Prostate gland (tissue), 2 donors: ENCODE results near the gene KMT2C.
"Not testable (repeated sequence)": the region's sequence is repeated elsewhere in the genome, so short reads cannot be mapped to it uniquely, and the experiment has no call there.

ENCODE experiments used
- POLR2A ChIP-seq: fragments of 450-650 bp; IDR thresholded peaks from one replicate; pipeline ENCODE4 v1.6.1; 2016; ENCODE audit warnings: antibody characterized with exemption, mild to moderate bottlenecking
- POLR2AphosphoS5 ChIP-seq: sonication (generic); formaldehyde crosslinking; IDR thresholded peaks from one replicate; pipeline ENCODE4 v1.6.1; 2017; ENCODE audit warnings: antibody characterized with exemption
- TF ChIP-seq, protein P1 (sequence below), 4 experiments: fragments of 200-600 bp in 2 of 4; fragments of 450-650 bp in 2 of 4; sonication (generic) in 2 of 4; IDR thresholded peaks; 1 replicate in 3 of 4; 2 replicates in 1 of 4; pipeline ENCODE4 v1.5.1; 2016 to 2019; ENCODE audit warnings: antibody characterized with exemption in 4 of 4, mild to moderate bottlenecking in 2 of 4, moderate library complexity in 2 of 4

DNA sequence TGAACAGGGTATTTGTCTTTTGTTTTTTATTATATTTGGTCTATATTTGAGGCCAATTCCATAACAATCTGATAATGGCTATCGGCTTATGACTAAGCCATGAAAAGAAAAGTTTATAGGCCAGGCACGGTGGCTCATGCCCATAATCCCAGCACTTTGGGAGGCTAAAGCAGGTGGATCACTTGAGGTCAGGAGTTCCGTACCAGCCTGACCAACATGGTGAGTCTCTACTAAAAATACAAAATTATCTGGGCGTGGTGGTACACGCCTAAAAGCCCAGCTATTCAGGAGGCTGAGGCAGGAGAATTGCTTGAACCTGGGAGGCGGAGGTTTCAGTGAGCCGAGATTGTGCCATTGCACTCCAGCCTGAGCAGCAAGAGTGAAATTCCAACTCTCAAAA lies 227.0 kb downstream of the KMT2C start:
- TF ChIP-seq, protein P1, sequence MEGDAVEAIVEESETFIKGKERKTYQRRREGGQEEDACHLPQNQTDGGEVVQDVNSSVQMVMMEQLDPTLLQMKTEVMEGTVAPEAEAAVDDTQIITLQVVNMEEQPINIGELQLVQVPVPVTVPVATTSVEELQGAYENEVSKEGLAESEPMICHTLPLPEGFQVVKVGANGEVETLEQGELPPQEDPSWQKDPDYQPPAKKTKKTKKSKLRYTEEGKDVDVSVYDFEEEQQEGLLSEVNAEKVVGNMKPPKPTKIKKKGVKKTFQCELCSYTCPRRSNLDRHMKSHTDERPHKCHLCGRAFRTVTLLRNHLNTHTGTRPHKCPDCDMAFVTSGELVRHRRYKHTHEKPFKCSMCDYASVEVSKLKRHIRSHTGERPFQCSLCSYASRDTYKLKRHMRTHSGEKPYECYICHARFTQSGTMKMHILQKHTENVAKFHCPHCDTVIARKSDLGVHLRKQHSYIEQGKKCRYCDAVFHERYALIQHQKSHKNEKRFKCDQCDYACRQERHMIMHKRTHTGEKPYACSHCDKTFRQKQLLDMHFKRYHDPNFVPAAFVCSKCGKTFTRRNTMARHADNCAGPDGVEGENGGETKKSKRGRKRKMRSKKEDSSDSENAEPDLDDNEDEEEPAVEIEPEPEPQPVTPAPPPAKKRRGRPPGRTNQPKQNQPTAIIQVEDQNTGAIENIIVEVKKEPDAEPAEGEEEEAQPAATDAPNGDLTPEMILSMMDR (IDR thresholded peaks at IDR 0.05), result not testable (repeated sequence)
- not testable (repeated sequence) for TF ChIP-seq POLR2AphosphoS5, POLR2A
